ENCODE measurements around the gene GIPC3.

GIPC3 gene

DNA sequence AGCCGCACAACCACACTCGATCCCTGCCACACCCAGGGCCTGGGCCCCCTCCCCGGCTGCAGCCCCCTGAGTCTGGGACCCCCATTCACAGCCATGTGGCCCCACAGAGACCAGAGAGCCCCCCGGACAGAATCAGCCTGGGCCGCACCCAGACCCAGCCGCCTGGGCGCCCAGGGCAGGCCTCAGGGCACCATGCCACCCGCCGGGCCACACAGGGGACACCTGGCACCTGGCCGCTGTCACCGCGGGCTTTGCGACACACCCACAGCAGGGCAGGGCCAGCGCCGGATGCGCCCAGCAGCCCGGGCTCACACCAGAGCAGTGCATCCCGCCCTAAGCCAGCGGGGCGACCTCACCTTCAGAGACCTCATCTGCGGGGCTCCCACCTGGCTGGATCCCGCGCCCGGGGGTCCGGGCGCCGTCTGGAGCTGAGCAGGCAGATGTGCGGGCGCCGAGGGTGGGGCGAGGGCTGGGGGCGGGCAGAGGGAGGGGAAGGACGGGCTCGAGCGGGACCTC is 21.0 kb downstream of the GIPC3 start:
- H3K4me3 ChIP-seq (ENCODE audit: low read depth, low read length): peak overlapping the region; percentile 36
- no peak for DNase-seq (ENCODE audit: low read depth)
- TF ChIP-seq, protein P1, sequence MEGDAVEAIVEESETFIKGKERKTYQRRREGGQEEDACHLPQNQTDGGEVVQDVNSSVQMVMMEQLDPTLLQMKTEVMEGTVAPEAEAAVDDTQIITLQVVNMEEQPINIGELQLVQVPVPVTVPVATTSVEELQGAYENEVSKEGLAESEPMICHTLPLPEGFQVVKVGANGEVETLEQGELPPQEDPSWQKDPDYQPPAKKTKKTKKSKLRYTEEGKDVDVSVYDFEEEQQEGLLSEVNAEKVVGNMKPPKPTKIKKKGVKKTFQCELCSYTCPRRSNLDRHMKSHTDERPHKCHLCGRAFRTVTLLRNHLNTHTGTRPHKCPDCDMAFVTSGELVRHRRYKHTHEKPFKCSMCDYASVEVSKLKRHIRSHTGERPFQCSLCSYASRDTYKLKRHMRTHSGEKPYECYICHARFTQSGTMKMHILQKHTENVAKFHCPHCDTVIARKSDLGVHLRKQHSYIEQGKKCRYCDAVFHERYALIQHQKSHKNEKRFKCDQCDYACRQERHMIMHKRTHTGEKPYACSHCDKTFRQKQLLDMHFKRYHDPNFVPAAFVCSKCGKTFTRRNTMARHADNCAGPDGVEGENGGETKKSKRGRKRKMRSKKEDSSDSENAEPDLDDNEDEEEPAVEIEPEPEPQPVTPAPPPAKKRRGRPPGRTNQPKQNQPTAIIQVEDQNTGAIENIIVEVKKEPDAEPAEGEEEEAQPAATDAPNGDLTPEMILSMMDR (IDR thresholded peaks at IDR 0.05; ENCODE audit: control insufficient read depth, extremely low read depth, insufficient read depth): no peak

DNA sequence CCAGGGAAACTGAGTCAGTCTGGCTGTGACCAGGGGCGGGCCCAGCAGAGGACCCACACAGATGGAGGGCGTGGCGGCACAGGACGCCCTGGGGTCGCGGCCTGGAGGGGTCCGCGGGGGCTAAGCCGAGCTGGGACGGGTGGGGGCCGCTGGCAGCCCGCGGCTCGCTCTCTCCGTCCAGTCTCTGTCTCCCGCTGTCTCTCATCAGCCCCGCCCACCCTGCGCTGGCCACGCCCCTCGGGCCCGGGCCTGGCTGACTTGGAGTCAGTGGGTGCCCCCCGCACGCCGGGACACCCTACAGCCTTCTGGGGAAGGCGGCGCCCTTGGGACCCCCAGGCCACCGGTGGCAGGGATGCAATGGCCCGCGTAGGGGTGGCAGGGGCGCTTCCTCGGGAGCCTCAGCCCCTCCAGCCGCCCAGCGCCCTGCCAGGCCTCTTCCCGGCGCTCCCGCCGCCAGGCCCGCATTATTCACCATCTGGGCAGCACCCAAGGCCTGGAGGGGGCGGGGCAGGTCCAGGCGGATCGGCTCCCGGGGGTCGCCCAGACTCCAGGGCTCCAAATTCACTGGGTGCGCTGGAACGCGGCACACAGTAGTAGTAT is 21.5 kb downstream of the GIPC3 start, which contains the start of gene TBXA2R:
Gene TBXA2R (minus strand): TSS at position 186 of the 600 bp plus-strand sequence. CDS start 6,241 bp downstream, outside the sequence.
- no peak for DNase-seq (ENCODE audit: low read depth)
- peak within 1 kb of the TSS; percentile 36 for H3K4me3 ChIP-seq (ENCODE audit: low read depth, low read length)
- TF ChIP-seq, protein P1 (IDR thresholded peaks at IDR 0.05; ENCODE audit: control insufficient read depth, extremely low read depth, insufficient read depth): no peak

GRCh38 chr19:3607303-3608078 is 22.2 kb downstream of the GIPC3 start:
- DNase-seq (ENCODE audit: low read depth): no peak
- TF ChIP-seq, protein P1 (IDR thresholded peaks at IDR 0.05; ENCODE audit: control insufficient read depth, extremely low read depth, insufficient read depth): no peak
- H3K4me3 ChIP-seq (ENCODE audit: low read depth, low read length): no peak overlapping the region

- TF ChIP-seq, protein P1 (IDR thresholded peaks at IDR 0.05; ENCODE audit: control insufficient read depth, extremely low read depth, insufficient read depth): no peak
- DNase-seq (ENCODE audit: low read depth): no peak
- no peak overlapping the region for H3K4me3 ChIP-seq (ENCODE audit: low read depth, low read length)
These were observed 22.9 kb downstream of the GIPC3 start for GRCh38 chr19:3608079-3608641.

GRCh38 chr19:3608750-3609322 is 23.6 kb downstream of the GIPC3 start:
- no peak for DNase-seq (ENCODE audit: low read depth)
- TF ChIP-seq, protein P1 (IDR thresholded peaks at IDR 0.05; ENCODE audit: control insufficient read depth, extremely low read depth, insufficient read depth): no peak
- H3K4me3 ChIP-seq (ENCODE audit: low read depth, low read length): no peak overlapping the region

GRCh38 chr19:3609779-3610719 is 24.8 kb downstream of the GIPC3 start:
- DNase-seq (ENCODE audit: low read depth): no peak
- H3K4me3 ChIP-seq (ENCODE audit: low read depth, low read length): no peak overlapping the region
- TF ChIP-seq, protein P1 (IDR thresholded peaks at IDR 0.05; ENCODE audit: control insufficient read depth, extremely low read depth, insufficient read depth): no peak
